NCI-H2171 (cell line): ENCODE measurements around the gene CLSTN2.

ENCODE experiments used
- DNase-seq: peaks from one replicate; lab custom pipeline; 2025; lab: John Stamatoyannopoulos, UW

The CLSTN2 gene

GRCh38 chr3:140501770-140502364 is 566.9 kb downstream of the CLSTN2 start:
- no peak for DNase-seq

GRCh38 chr3:140505213-140505612 is 570.2 kb downstream of the CLSTN2 start:
- no peak for DNase-seq

- no peak for DNase-seq
Measured at GRCh38 chr3:140505876-140506275, 570.9 kb downstream of the CLSTN2 start.

GRCh38 chr3:140508550-140508949 is 573.6 kb downstream of the CLSTN2 start:
- DNase-seq = no peak

- DNase-seq = no peak
Measured at GRCh38 chr3:140509534-140509933, 574.5 kb downstream of the CLSTN2 start.

GRCh38 chr3:140510303-140510861 is 575.4 kb downstream of the CLSTN2 start:
- no peak for DNase-seq

GRCh38 chr3:140521751-140522445 is 586.9 kb downstream of the CLSTN2 start:
- DNase-seq = no peak

GRCh38 chr3:140522653-140523380 is 587.8 kb downstream of the CLSTN2 start:
- DNase-seq = no peak

- no peak for DNase-seq
Measured at GRCh38 chr3:140523600-140523999, 588.6 kb downstream of the CLSTN2 start.

- no peak for DNase-seq
Measured at GRCh38 chr3:140527156-140527555, 592.2 kb downstream of the CLSTN2 start.

- DNase-seq = no peak
Measured at GRCh38 chr3:140529096-140529495, 594.1 kb downstream of the CLSTN2 start.

GRCh38 chr3:140529558-140529957 is 594.6 kb downstream of the CLSTN2 start:
- DNase-seq = no peak

GRCh38 chr3:140530131-140530530 is 595.1 kb downstream of the CLSTN2 start:
- DNase-seq = no peak

GRCh38 chr3:140530603-140531002 is 595.6 kb downstream of the CLSTN2 start:
- DNase-seq = no peak

GRCh38 chr3:140532793-140533330 is 597.9 kb downstream of the CLSTN2 start:
- no peak for DNase-seq

- no peak for DNase-seq
Measured at GRCh38 chr3:140536926-140537726, 602.1 kb downstream of the CLSTN2 start.

GRCh38 chr3:140537727-140538082 is 602.7 kb downstream of the CLSTN2 start:
- DNase-seq = no peak

GRCh38 chr3:140540262-140540661 is 605.3 kb downstream of the CLSTN2 start:
- no peak for DNase-seq

GRCh38 chr3:140541975-140542653 is 607.1 kb downstream of the CLSTN2 start:
- DNase-seq = no peak

GRCh38 chr3:140545197-140545596 is 610.2 kb downstream of the CLSTN2 start:
- DNase-seq = no peak

- DNase-seq = no peak
Measured at GRCh38 chr3:140545756-140546155, 610.8 kb downstream of the CLSTN2 start.
